ENCODE results near the gene ADH4.

DNA sequence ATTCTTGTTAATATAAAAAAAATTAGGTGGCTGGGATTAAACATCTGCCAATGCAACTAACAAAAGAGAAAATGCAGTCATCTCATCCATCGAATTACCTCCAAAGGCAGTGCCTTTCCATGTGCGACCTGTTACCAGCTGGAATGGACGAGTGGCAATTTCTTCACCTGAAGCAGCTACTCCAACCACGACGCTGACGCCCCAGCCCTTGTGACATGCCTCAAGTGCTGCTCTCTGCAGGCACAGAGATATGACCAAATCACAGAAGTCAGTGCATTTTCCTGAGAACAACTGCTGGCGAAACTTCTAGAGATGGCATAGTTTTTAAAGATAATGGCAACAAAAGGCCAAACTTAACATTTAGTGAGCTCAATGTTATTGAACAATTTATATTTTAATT is 69.3 kb downstream of the ADH4 start:
- TF ChIP-seq GATA2 (IDR thresholded peaks at IDR 0.05; ENCODE audit: low read depth, low read length) (no peak), GATA3 (IDR thresholded peaks at IDR 0.05; ENCODE audit: low read depth, low read length) (no peak)
